ENCODE results near the gene TCF7L1. TPM values are rescaled to one million over a fixed set of nuclear protein-coding genes. Genes with fewer than 3 reads are reported as not detected.

TCF7L1 gene
- total RNA-seq, 2 experiments from 2014 or later = not detected

DNA sequence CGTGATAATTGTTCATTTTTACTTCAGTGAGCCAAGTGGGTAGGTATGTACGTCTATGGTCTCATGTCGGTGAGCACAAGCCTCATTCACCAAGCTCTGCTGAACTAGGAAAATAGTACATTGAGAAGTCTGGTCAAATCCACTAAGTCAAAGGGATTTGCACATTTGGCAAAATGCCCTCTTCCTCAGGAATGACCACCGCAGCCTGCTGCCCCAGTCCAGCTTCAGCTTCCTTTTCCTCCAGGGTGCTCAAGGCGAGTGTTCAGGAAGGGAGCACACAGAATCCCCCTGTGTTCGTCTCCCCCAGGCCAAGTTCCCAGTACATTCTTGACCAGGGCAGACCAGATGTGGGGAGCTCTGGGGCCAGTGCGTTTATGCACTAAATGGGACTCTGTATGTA, 23.0 kb downstream of the TCF7L1 start:
- ChIA-PET POLR2A (no interaction called here), CTCF (interaction anchor here (2.0 kb wide), 1 partner anchor 144 kb away, joined by 4 read pairs; no protein-coding TSS in a partner anchor)
- no peak overlapping the region for H3K4me3 Mint-ChIP-seq
- peaks cover 11% of the 10 kb centered on the region for H3K27me3 Mint-ChIP-seq (ENCODE audit: low read depth)
- H3K9me3 Mint-ChIP-seq (ENCODE audit: insufficient read depth) = no peaks in the 10 kb centered on the region
- no peaks in the 10 kb centered on the region for H3K4me1 Mint-ChIP-seq (ENCODE audit: low read depth)
- no peaks in the 10 kb centered on the region for H3K36me3 Mint-ChIP-seq (ENCODE audit: low read depth)
- ATAC-seq (no peak), DNase-seq (no peak)
- H3K27ac Mint-ChIP-seq = no peak overlapping the region

DNA sequence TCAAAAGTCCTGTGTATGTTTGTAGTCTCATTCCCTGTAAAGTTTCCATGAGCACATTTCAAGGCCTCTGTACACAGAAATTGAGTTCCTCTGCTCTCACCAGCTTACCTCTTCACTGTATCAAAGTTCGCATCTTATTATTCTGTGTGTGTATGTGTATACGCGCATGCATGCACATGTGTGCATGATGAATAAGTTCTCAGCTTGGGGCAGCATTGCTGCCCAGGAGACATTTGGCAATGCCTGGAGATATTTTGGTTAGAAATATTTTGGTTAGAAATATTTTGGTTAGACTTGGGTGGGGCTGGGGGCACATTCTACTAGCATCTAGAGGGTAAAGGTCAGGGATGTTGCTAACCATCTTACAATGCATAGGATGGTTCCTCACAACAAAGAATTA, 23.4 kb downstream of the TCF7L1 start:
- Mint-ChIP-seq H3K4me3 (no peak overlapping the region), H3K27ac (no peak overlapping the region), H3K9me3 (ENCODE audit: insufficient read depth) (no peaks in the 10 kb centered on the region), H3K36me3 (ENCODE audit: low read depth) (no peaks in the 10 kb centered on the region), H3K27me3 (ENCODE audit: low read depth) (peaks cover 9% of the 10 kb centered on the region), H3K4me1 (ENCODE audit: low read depth) (no peaks in the 10 kb centered on the region)
- ATAC-seq (no peak), DNase-seq (no peak)
- CTCF ChIA-PET = interaction anchor here (2.0 kb wide), 1 partner anchor 144 kb away, joined by 4 read pairs; no protein-coding TSS in a partner anchor
- POLR2A ChIA-PET = no interaction called here

DNA sequence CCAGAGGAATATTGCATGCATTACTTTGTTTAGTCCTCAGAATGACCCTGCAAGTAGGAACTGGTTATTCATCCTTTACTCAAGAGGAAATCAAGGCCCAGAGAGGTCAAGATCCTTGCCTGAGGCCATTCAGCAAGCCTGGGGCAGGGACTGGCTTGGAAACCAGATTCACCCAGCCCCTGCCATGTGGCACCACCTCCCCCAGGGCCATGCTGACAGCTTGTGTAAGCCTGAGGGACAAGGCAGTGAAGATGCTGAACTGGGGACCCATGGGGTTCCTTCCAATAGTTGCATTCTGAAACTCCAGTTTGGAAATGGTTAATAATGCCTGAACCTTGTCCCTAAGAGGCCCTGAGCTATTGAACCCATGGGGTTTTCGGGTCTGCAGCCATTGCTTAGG, 24.2 kb downstream of the TCF7L1 start:
- Mint-ChIP-seq H3K27me3 (ENCODE audit: low read depth) (peaks cover 9% of the 10 kb centered on the region), H3K36me3 (ENCODE audit: low read depth) (no peaks in the 10 kb centered on the region), H3K4me3 (no peak overlapping the region), H3K9me3 (ENCODE audit: insufficient read depth) (no peaks in the 10 kb centered on the region), H3K4me1 (ENCODE audit: low read depth) (no peaks in the 10 kb centered on the region), H3K27ac (no peak overlapping the region)
- ChIA-PET POLR2A (interaction anchor here (0.5 kb wide), 1 partner anchor 15 kb away, joined by 3 read pairs; no protein-coding TSS in a partner anchor), CTCF (interaction anchor here (2.0 kb wide), 1 partner anchor 143 kb away, joined by 4 read pairs; no protein-coding TSS in a partner anchor)
- DNase-seq = no peak
- no peak for ATAC-seq

DNA sequence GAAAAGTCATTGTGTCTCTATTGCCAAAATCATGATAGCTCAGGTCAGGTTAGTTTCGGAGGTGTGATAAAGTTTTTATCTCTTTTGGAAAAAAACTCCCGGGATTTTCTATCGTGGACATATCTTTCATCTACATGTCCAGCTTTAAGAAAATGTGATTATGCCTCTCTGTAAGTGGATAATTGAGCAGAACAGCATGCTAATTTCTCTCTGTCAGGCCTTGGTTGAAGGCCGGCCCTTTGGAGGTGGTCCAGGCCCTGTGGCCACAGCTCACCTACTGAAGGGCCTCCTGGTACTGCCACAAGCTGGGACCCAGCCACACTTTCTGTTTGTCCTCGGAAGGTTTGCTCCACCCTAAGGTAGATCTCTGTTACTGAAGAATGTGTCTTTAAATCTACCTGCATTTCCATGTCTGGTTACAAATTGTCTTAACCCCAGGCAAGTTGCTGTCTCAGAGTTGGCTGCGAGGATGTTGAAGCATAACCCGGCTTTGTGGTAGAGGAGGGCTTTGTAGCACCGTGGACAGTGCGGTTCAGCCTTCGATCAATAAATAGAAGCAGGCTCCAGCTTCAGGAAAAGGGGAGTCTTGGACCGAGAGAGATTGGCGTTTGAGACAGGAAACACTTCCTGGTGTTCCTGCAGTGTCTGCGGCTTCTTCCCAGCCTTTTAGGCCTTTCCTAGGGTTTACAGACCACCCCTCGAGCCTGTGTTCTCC, 25.5 kb downstream of the TCF7L1 start:
- ChIA-PET POLR2A (interaction anchor here (0.6 kb wide), 1 partner anchor 9 kb away, joined by 3 read pairs; no protein-coding TSS in a partner anchor), CTCF (no interaction called here)
- Mint-ChIP-seq H3K27me3 (ENCODE audit: low read depth) (peaks cover 6% of the 10 kb centered on the region), H3K36me3 (ENCODE audit: low read depth) (no peaks in the 10 kb centered on the region), H3K27ac (no peak overlapping the region), H3K4me1 (ENCODE audit: low read depth) (no peaks in the 10 kb centered on the region), H3K4me3 (no peak overlapping the region), H3K9me3 (ENCODE audit: insufficient read depth) (no peaks in the 10 kb centered on the region)
- ATAC-seq (no peak), DNase-seq (no peak)

DNA sequence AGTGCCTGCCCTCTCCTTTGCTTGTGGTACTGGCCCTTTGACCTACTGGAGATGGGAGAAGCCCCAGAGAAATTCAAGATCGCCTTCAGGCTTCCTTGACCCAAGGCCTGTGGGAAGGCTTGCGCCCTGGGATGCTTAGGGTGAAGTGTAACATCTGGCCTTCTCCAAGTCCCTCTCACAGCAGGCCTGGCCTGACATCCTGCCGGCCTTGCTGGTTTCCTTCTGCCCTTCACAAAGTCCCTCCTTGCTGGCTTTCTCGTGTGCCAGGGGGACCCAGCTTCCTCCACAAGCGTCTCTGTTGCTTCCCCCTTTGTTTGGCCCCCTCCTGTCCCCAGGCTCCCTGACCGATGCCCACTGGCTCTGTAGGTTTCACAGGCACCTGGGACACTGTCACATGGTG, 26.4 kb downstream of the TCF7L1 start:
- no peaks in the 10 kb centered on the region for H3K9me3 Mint-ChIP-seq (ENCODE audit: insufficient read depth)
- DNase-seq (no peak), ATAC-seq (no peak)
- CTCF ChIA-PET = no interaction called here
- H3K27me3 Mint-ChIP-seq (ENCODE audit: low read depth) = peaks cover 2% of the 10 kb centered on the region
- no peak overlapping the region for H3K27ac Mint-ChIP-seq
- H3K4me1 Mint-ChIP-seq (ENCODE audit: low read depth) = no peaks in the 10 kb centered on the region
- POLR2A ChIA-PET = no interaction called here
- no peaks in the 10 kb centered on the region for H3K36me3 Mint-ChIP-seq (ENCODE audit: low read depth)
- no peak overlapping the region for H3K4me3 Mint-ChIP-seq

DNA sequence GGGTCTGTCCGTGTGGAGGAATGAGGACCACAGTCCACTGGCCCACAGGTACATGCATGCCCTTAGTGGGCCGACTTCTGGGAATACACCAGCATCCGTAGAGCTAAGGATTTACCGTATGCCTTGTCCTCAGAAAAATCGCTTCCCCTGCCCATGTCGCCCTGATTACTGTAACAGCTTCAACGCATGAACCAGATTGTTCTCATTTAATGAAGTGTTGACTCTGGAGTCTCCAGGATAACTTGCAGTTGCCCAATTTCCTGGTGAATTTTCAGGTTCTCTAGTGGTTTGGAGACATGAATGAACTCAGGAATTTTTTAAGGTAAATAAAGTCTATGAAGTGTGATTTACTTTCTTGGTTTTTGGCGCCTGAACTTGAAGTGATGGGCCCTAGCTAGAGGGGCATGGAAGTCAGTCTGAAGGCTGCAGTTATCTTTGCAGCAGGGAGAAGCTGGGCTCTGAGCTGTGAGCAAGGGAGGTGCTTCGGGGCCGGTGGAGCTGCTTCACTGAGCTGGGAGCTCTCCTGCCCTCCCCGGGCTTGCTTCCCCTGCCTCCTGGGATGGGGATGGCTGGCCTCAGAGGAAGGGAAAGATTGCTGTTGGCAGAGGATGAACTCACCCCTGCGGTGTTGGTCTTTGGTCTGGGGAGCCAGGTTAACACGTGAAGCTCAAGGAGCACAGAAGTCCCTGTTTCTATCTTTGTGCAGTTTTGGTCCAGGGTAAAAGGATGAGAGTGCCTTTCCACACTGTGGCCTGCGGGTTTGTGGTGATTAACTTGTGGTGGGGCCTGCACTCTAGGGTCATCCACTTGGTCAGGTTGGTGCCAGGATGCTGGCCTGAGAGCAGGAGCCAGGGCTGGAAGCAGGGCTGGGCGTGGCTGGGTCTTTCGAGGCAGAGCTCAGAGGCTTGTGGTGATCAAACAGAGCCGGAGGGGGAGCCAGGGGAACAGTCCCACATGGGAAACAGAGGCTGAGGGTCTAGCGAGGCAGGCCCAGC, 28.1 kb downstream of the TCF7L1 start:
- no peak for DNase-seq
- H3K4me3 Mint-ChIP-seq = no peak overlapping the region
- POLR2A ChIA-PET = no interaction called here
- H3K4me1 Mint-ChIP-seq (ENCODE audit: low read depth) = no peaks in the 10 kb centered on the region
- no peak overlapping the region for H3K27ac Mint-ChIP-seq
- H3K9me3 Mint-ChIP-seq (ENCODE audit: insufficient read depth) = no peaks in the 10 kb centered on the region
- ATAC-seq = no peak
- peaks cover 2% of the 10 kb centered on the region for H3K27me3 Mint-ChIP-seq (ENCODE audit: low read depth)
- H3K36me3 Mint-ChIP-seq (ENCODE audit: low read depth) = no peaks in the 10 kb centered on the region
- CTCF ChIA-PET = no interaction called here

DNA sequence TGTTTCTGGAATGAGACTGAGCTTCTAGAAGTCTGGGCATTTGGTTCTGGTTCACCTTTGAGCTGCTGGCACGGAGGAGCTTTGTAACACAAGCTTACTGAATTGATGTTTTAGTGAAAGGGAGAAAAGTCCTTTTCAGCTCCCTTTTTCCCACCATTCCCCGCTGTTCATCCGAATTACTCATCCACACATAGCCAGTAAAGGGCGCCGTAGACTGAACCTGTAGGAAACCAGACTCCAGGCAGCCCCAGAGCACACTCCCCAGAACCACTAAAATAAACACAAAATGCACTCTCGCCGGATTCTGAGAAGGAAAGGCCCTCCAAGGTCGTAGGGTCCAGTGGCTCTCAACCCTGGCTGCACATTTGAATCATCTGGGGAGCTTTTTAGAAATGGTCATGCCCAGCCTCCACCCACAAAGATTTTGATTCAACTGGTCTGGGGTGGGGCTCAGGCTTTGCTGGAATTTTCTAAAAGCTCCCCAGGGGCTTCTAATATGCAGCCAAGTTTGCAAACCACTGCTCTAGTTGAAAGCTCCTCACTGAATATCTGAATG, 29.6 kb downstream of the TCF7L1 start:
- ATAC-seq = no peak
- CTCF ChIA-PET = no interaction called here
- Mint-ChIP-seq H3K4me3 (no peak overlapping the region), H3K36me3 (ENCODE audit: low read depth) (no peaks in the 10 kb centered on the region), H3K4me1 (ENCODE audit: low read depth) (no peaks in the 10 kb centered on the region), H3K27me3 (ENCODE audit: low read depth) (peaks cover 4% of the 10 kb centered on the region), H3K27ac (no peak overlapping the region), H3K9me3 (ENCODE audit: insufficient read depth) (no peaks in the 10 kb centered on the region)
- DNase-seq = no peak
- POLR2A ChIA-PET = no interaction called here

DNA sequence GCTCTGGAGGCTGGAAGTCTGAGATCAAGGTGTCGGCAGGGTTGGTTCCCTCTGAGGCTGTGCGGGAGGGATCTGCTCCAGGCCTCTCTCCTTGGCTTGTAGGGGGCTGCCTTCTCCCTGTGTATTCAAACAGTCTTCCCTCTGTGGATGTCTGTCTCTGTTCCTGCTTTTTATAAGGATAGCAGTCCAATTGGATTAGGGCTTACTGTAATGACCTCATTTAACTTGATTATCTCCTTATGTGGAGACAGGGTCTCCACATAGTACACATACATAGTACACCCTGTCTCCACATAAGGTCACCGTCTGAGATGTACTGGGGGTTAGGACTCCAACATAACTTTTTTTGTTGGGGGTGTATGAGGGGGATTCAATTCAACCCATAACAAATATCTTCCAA, 30.5 kb downstream of the TCF7L1 start:
- CTCF ChIA-PET = no interaction called here
- Mint-ChIP-seq H3K27me3 (ENCODE audit: low read depth) (peaks cover 5% of the 10 kb centered on the region), H3K4me1 (ENCODE audit: low read depth) (no peaks in the 10 kb centered on the region), H3K4me3 (no peak overlapping the region), H3K27ac (no peak overlapping the region), H3K36me3 (ENCODE audit: low read depth) (no peaks in the 10 kb centered on the region), H3K9me3 (ENCODE audit: insufficient read depth) (no peaks in the 10 kb centered on the region)
- no peak for ATAC-seq
- no peak for DNase-seq
- POLR2A ChIA-PET = no interaction called here

DNA sequence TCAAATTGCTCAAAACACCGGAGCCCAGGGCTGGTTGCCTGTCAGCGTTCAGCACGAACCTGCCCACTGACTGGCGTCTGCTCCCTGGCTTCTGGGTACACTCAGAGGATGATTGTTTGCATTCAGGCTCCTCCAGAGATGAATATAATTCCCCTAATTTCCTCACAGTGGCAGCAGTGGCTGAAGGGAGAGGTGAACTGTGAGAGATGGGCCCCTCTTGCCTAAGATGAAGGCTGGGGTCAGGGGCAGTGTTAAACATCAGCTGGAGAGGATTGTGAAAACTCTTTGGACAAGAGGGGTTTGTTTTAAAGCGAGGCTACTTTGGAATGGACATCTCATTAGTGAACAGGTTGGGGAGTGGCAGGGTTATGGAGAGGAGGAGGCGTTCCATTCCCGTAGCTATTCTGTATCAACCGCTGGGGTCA, 31.0 kb downstream of the TCF7L1 start:
- no peaks in the 10 kb centered on the region for H3K9me3 Mint-ChIP-seq (ENCODE audit: insufficient read depth)
- POLR2A ChIA-PET = no interaction called here

DNA sequence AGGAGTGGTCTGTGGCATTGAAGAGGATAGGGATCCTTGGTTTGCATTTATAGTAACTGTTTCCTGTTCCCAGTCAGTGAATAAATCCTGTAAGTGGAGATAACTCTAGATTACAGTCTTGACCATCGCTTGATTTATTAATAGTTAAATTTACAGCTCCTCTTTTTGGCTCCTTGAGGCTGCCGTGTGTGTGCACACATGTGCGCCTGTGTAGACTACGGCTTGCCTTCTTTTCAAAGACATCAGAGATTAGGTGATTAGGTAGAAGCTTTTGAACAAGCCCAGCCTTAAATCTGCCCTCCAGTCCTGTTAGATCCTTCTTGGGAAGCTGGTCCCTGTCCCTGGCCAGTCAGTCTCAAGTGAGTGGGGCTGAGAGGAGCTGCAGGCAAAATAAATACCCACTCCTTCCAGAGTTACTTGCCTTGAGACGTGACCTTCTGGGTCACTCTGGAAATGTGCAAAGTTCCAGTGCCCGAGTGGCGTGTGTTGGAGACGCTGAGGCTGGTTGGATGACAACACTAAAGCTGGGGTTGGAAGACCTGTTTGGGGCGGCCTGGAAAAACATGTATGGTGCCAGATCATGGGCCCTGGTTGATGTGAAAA, 32.0 kb downstream of the TCF7L1 start:
- Mint-ChIP-seq H3K9me3 (ENCODE audit: insufficient read depth) (no peaks in the 10 kb centered on the region), H3K4me1 (ENCODE audit: low read depth) (no peaks in the 10 kb centered on the region), H3K27me3 (ENCODE audit: low read depth) (peaks cover 5% of the 10 kb centered on the region), H3K27ac (no peak overlapping the region), H3K4me3 (no peak overlapping the region), H3K36me3 (ENCODE audit: low read depth) (no peaks in the 10 kb centered on the region)
- ChIA-PET POLR2A (no interaction called here), CTCF (no interaction called here)
- DNase-seq (no peak), ATAC-seq (no peak)

More for the DNA sequence above, 31.0 kb downstream of the TCF7L1 start:
- H3K27ac Mint-ChIP-seq = no peak overlapping the region
- H3K4me1 Mint-ChIP-seq (ENCODE audit: low read depth) = no peaks in the 10 kb centered on the region
- ATAC-seq (no peak), DNase-seq (no peak)
- CTCF ChIA-PET = no interaction called here
- H3K27me3 Mint-ChIP-seq (ENCODE audit: low read depth) = peaks cover 5% of the 10 kb centered on the region
- no peaks in the 10 kb centered on the region for H3K36me3 Mint-ChIP-seq (ENCODE audit: low read depth)
- no peak overlapping the region for H3K4me3 Mint-ChIP-seq

DNA sequence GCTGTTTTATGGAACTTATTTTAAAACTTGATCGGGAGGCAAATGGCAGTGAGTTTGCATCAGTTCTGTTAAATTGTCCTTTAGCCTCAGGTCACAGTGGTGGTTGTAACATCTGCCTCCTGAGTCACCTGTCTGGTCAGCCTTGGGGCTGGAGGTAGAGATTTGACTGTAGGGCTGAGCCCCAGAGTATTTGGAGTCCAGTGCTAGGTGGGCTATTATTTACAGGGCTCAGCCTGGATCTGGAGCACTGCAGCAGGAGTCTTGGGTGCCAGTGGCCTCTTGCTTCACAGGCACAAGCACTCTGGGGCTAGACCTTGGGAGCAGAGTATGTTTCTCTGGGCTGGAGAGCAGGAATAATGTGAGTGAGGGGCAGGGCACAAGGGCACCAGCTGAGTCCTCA, 32.8 kb downstream of the TCF7L1 start:
- Mint-ChIP-seq H3K27ac (no peak overlapping the region), H3K9me3 (ENCODE audit: insufficient read depth) (no peaks in the 10 kb centered on the region), H3K36me3 (ENCODE audit: low read depth) (no peaks in the 10 kb centered on the region), H3K27me3 (ENCODE audit: low read depth) (peaks cover 5% of the 10 kb centered on the region), H3K4me1 (ENCODE audit: low read depth) (no peaks in the 10 kb centered on the region), H3K4me3 (no peak overlapping the region)
- CTCF ChIA-PET = no interaction called here
- POLR2A ChIA-PET = interaction anchor here (0.6 kb wide), 1 partner anchor 161 kb away, joined by 3 read pairs; no protein-coding TSS in a partner anchor
- no peak for ATAC-seq
- DNase-seq = no peak

Measured in activated CD8-positive, alpha-beta T cell treated with anti-CD3 and anti-CD28 coated beads, Interleukin-2, amount 10 ng/mL, durations not matched to agents 7 days and 5 days (primary cell).